SIG-M5 treated with dmso at 0.1 percent for 504 hours (cell line): Measurements from ENCODE around the gene OTOG.
A peak's percentile ranks its signal among the peaks of the same experiment; 100 is the strongest.

Experiments
- DNase-seq: peaks from one replicate; lab custom pipeline; 2025; ENCODE audit not compliant: unreplicated experiment; lab: John Stamatoyannopoulos, UW

The OTOG gene

GRCh38 chr11:17580271-17580670, 33.2 kb downstream of the OTOG start:
- DNase-seq = no peak

GRCh38 chr11:17581036-17581731, 34.1 kb downstream of the OTOG start:
- no peak for DNase-seq

DNA sequence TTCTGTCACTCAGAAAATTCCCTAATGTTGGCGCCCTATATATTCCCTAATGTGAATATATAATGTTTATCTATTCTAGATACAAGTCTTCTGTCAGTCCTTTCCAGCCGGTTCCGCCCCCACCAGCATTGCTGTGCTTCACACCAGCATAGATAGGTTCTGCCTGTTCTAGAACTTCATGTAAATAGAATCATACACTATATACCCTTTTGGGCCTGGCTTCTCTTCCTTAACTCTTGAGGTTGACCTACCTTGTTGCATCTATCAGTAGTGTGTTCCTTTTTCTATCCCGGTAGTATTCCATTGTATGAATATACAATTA, 34.6 kb downstream of the OTOG start:
- no peak for DNase-seq

GRCh38 chr11:17585911-17586695, 39.0 kb downstream of the OTOG start:
- no peak for DNase-seq

GRCh38 chr11:17588166-17588565, 41.1 kb downstream of the OTOG start:
- no peak for DNase-seq

- no peak for DNase-seq
These were observed 41.7 kb downstream of the OTOG start for GRCh38 chr11:17588721-17589120.

DNA sequence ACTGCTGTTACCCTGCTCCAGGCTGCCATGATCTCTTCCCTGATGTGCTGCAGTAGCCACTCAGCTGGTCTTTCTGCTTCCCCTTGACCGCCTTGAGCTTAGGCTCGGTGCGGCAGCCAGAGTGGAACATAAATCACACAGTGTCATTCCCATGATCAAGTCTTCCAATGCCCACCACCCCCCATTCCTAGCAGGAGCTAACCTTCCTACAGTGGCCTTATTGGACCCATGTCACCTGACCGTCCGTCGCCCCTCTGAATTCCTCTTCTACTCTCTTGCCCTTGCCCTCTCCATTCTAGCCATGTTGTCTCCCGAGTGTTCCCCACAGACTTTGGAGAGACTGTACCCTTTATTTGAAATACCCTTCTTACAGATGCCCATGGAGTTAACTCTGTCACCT, 43.4 kb downstream of the OTOG start:
- no peak for DNase-seq

- no peak for DNase-seq
These were observed 44.2 kb downstream of the OTOG start for GRCh38 chr11:17591293-17591692.

DNA sequence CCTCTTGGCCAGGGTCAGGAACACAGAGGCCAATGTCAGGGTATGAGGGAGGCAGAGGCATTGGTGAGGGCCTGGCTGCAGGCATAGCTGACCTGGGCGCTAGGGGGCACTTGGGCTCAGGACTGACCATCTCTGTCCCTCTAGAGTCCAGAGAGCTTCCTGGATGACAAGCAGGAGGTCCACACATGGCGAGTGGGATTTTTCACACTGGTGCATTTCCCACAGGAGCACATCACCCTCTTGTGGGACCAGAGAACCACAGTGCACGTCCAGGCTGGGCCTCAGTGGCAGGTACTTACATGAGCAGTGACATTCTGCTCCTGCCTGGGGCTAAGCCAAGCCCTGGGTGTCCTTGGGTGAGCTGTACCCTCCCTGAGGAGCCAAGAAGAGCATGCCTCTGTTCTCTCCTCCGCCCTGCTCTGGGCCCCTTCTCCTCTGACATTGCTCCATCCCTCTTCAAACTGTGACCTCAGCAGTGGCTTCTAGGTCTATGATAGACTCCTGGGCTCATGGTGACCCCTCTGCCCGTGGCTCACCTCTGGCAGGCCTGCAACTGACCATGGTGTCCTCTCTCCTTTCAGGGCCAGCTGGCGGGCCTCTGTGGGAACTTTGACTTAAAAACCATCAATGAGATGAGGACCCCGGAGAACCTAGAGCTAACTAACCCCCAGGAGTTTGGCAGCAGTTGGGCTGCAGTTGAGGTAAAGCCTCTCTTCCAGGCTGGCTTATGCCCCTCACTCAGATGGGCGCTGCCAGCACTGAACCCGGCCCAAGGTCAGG, 46.6 kb downstream of the OTOG start:
- no peak for DNase-seq

DNA sequence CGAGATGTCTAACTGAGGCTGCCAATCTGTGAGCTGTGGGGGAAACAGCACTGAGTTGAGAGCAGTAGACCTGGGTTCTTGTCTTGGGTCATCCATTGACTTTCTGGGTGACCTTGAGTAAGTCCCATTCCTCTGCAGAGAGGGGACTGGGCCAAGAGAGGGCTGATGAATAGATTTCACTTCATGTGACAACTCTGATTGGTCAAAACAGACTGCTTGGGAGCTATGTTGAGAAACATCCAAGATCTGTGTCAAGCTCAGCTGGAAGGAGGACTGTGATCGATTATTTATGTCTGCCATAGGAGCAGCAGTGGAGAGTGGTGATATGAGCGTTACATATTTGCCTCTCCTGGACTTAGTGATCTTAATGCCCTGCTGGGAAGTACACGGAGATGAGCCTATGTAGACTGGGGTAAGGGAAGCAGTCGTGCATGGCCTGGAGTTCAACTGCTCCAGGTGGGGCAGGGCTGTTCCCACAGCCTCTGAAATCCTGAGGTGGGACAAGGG, 47.7 kb downstream of the OTOG start:
- DNase-seq = no peak

DNA sequence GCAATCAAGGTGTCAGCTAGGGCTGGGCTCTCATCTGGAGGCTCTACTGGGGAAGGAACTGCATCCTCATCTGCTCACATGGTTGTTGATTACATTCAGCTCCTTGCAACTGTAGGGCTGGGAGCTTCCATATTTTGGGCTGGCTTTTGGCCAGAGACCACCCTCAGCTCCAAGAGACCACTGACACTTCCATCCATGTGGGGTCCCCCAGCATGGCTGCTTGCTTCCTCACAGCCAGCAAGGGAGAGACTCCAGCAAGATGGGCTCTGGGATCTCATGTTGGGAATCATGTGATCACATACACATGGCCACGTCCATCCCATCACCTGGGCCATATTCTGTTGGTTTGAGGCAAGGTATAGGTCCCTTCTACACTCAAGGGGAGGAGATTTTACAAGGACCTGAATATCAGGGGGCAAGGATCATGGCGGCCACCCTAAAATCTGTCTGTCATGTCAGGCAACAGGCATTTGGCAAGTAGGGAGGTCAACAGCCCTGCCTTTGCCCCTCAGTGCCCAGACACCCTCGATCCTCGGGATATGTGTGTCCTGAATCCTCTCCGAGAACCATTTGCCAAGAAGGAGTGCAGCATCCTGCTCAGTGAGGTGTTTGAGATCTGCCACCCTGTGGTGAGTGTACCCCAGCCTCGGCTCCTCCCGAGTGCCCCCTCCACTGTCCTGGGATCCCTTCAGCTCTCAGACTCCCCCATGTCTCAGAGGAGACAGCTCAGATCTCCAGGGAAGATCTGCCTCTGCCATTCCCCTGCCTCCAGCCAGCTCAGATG, 48.7 kb downstream of the OTOG start:
- DNase-seq = no peak

- no peak for DNase-seq
These were observed 49.2 kb downstream of the OTOG start for GRCh38 chr11:17596310-17596669.

- DNase-seq = no peak
These were observed 49.7 kb downstream of the OTOG start for GRCh38 chr11:17596711-17597110.

DNA sequence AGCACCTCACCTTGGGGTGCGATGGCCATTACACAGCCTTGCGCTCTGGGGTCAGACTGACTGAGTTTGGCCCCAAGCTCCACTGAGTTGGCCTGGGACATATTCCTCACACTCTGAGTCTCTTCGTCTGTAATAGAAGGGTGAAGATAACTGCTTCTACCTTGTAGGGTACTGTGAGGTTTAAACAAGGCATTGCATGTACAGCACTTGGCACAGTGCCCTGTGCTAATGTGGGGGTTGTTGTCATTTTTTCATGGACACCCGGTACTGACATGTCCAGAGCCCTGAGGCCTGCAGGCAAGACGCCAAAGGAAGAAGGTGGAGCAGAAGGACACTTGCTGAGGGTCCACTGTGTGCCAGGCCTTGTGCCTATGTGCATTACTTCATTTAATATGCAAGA, 50.7 kb downstream of the OTOG start:
- DNase-seq = no peak

DNA sequence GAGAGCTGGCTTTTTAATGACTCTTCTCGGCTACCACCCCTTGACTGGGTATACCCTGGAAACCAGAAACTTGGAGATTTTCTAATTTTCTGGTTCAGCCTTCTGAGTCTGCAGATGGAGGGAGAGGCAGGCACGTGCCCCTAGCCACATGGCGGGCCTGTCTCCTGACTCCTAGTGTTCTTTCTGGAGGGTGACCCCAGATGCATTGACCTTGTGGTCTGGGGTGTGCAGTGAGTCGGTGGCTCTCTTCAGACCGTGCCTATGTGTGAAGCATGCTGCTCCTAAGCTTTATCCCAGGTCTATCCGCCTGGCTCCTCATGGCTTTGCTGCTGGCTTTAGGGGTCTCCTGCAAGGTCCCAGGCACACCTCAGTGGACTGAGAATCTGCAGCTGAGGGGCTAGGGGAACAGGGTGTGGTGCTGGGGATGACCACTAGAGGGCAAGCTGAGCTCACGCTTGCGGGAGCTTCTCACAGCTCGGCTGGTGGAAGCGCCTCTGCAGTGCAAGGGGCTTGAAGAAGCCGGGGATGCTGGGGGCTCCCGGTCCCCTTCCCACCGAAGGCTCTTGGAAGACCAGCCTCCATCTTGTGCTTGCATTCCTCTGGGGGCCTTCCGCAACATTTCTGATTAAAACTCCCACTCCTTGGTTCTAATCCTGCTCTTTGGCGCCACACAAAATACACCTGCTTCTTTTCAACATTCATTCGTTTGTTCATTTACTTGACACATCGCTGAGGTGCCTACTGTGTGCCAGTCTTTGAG, 51.8 kb downstream of the OTOG start:
- DNase-seq = peak; percentile 43

DNA sequence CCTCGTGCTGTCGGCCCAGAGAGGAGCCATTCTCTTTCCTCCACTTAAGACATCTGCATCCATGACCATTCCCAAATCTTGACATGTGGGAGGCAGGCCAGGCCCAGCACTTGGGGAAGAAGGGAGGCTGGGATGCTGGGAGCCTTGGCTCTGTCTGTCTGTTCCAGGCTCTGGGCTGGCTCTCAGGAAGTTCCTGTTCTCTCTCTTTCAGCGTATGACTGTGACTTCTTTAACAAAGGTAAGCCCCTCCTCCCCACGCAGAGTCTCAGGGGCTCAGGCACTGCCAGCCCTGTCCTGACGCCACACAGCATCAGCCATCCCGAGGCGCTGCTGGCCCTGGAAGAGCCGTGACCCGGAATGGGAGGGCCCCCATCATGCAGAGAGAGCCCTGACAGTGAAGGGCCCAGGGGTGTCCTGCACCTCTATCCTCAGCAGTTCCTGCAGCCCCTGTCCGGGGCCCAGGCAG, 52.4 kb downstream of the OTOG start:
- no peak for DNase-seq

- no peak for DNase-seq
These were observed 53.5 kb downstream of the OTOG start for GRCh38 chr11:17600316-17601255.

- no peak for DNase-seq
These were observed 54.2 kb downstream of the OTOG start for GRCh38 chr11:17601256-17601671.

DNA sequence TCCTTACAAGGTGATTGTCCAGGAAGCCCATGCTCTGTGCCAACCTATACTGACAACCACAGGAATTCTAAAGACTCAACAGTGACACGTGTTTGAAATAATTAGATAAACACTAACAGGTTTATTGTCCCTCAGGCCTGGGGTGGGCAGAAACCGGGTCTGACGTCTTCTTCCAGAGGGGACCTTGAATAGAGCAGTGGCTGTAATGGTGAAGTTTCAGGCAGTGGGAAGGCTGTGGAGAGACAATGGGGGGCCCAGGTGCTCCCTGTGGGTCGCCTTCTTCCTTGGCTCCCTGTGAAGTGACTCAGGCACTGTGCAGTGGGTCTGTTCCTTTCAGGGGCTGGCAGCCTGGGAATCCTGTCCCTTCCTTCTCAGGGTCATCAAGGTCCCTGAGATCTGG, 54.6 kb downstream of the OTOG start:
- DNase-seq = no peak
